Body of pancreas (tissue), 4 donors: ENCODE measurements around the gene METTL1.

Source experiments
- POLR2A ChIP-seq, 3 donors: fragments of 450-650 bp; IDR thresholded peaks; one replicate each; pipeline ENCODE4 v1.6.1; 2016; ENCODE audit warnings: antibody characterized with exemption in 3 of 3, mild to moderate bottlenecking in 2 of 3
- TF ChIP-seq, protein P1 (sequence below), 7 experiments: fragments of 450-650 bp in 4 of 7; fragments of 200-600 bp in 3 of 7; sonication (generic) in 3 of 7; IDR thresholded peaks; one replicate each; pipeline ENCODE4 v1.5.1; 2016 to 2019; ENCODE audit warnings: antibody characterized with exemption in 7 of 7

DNA sequence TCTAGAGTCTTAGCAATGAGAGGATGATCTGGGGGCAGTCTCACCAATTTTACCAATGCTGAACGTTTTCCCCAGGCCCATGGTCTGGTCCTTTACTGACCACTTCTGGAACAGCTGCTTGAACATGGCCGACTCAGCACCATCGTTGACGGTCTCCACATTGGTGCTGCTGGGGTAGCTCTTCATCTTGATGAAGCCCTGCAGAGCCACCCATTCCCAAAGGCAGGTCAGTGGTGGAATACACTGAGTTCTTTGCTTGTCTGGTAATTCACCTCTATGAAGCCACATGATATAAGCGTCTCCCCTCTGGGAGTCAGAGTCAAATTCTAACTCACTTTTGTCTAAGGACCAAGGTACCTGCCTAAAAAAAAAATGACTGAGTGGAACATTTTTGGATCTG, 36.4 kb upstream of the METTL1 start:
- no peak for TF ChIP-seq POLR2A (IDR thresholded peaks at IDR 0.05)
- TF ChIP-seq, protein P1, sequence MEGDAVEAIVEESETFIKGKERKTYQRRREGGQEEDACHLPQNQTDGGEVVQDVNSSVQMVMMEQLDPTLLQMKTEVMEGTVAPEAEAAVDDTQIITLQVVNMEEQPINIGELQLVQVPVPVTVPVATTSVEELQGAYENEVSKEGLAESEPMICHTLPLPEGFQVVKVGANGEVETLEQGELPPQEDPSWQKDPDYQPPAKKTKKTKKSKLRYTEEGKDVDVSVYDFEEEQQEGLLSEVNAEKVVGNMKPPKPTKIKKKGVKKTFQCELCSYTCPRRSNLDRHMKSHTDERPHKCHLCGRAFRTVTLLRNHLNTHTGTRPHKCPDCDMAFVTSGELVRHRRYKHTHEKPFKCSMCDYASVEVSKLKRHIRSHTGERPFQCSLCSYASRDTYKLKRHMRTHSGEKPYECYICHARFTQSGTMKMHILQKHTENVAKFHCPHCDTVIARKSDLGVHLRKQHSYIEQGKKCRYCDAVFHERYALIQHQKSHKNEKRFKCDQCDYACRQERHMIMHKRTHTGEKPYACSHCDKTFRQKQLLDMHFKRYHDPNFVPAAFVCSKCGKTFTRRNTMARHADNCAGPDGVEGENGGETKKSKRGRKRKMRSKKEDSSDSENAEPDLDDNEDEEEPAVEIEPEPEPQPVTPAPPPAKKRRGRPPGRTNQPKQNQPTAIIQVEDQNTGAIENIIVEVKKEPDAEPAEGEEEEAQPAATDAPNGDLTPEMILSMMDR (IDR thresholded peaks at IDR 0.05) = no peak
